PC-9 (cell line): Measurements from ENCODE around the gene ABL1. TPM values are rescaled to one million over a fixed set of nuclear protein-coding genes. Genes with fewer than 3 reads are reported as not detected.

Experiments used
- BruUV-seq: library from RNA; stranded (reverse); fragments of 400-500 nt; replicated peaks from 2 replicates; lab custom pipeline; 2021; lab: Mats Ljungman, UMichigan
- CTCF ChIA-PET: fragments of 300-600 bp; sonication (Branson Sonifier 250); formaldehyde crosslinking; loops from one replicate; lab custom pipeline; 2022; ENCODE audit warnings: antibody characterized with exemption; lab: Charles Lee
- POLR2A ChIA-PET: fragments of 300-600 bp; sonication (Branson Sonifier 250); formaldehyde crosslinking; loops from one replicate; lab custom pipeline; 2022; ENCODE audit warnings: antibody characterized with exemption; ENCODE audit not compliant: unreplicated experiment; lab: Charles Lee
- DNase-seq, 2 experiments: peaks; one replicate each; pipeline versions ENCODE4 v3.0.0 to v3.0.0-alpha.2; 2015 to 2022; ENCODE audit warnings: mixed read lengths in 1 of 2
- H2AFZ ChIP-seq: fragments of 200-600 bp; sonication (generic); 2 replicates; pipeline ENCODE4 v1.8.1; 2017; ENCODE audit warnings: antibody characterized with exemption
- H3F3A ChIP-seq: fragments of 200-600 bp; sonication (generic); 2 replicates; pipeline ENCODE4 v1.8.1; 2017; ENCODE audit warnings: antibody characterized with exemption, mild to moderate bottlenecking, low read depth; ENCODE audit not compliant: insufficient read depth
- H3K27ac ChIP-seq: fragments of 200-600 bp; sonication (generic); 2 replicates; pipeline ENCODE4 v1.6.1; 2016; ENCODE audit warnings: mixed run types
- H3K27me3 ChIP-seq: fragments of 200-600 bp; sonication (generic); 2 replicates; pipeline ENCODE4 v1.6.1; 2016; ENCODE audit warnings: low read depth, mixed run types; ENCODE audit not compliant: insufficient read depth
- H3K36me3 ChIP-seq: fragments of 200-600 bp; sonication (generic); 2 replicates; pipeline ENCODE4 v1.6.1; 2016; ENCODE audit warnings: low read depth, mixed run types
- H3K4me1 ChIP-seq: fragments of 200-600 bp; sonication (generic); replicated peaks from 2 replicates; pipeline ENCODE4 v1.6.1; 2016; ENCODE audit warnings: mixed run types; ENCODE audit not compliant: insufficient read depth
- H3K4me2 ChIP-seq: fragments of 200-600 bp; sonication (generic); 2 replicates; pipeline ENCODE4 v1.6.1; 2017; ENCODE audit warnings: mixed run types
- H3K4me3 ChIP-seq: fragments of 200-600 bp; sonication (generic); 2 replicates; pipeline ENCODE4 v1.6.1; 2016; ENCODE audit warnings: mixed run types
- H3K79me2 ChIP-seq: fragments of 200-600 bp; sonication (generic); 2 replicates; pipeline ENCODE4 v1.6.1; 2017; ENCODE audit warnings: low read depth, mixed run types
- H3K9me2 ChIP-seq: fragments of 200-600 bp; sonication (generic); 2 replicates; pipeline ENCODE4 v1.8.1; 2017; ENCODE audit warnings: mild to moderate bottlenecking; ENCODE audit not compliant: insufficient read depth
- H3K9me3 ChIP-seq: fragments of 200-600 bp; sonication (generic); 2 replicates; pipeline ENCODE4 v1.8.1; 2016; ENCODE audit warnings: low read depth; ENCODE audit not compliant: insufficient read depth
- H4K20me1 ChIP-seq: fragments of 200-600 bp; sonication (generic); 2 replicates; pipeline ENCODE4 v1.8.1; 2017; ENCODE audit not compliant: insufficient read depth
- CTCF ChIP-seq: fragments of 200-600 bp; sonication (generic); conservative IDR thresholded peaks from 2 replicates; pipeline ENCODE4 v1.6.1; 2017; ENCODE audit warnings: mixed run types, antibody characterized with exemption, mild to moderate bottlenecking, moderate library complexity
- EZH2 ChIP-seq: fragments of 200-600 bp; sonication (generic); IDR thresholded peaks from 2 replicates; pipeline ENCODE4 v1.8.0; 2017; ENCODE audit warnings: antibody characterized with exemption, low read depth
- intact Hi-C: fragments of 100-400 bp; cut with micrococcal nuclease; formaldehyde crosslinking; loops from one replicate; pipeline ENCODE4 v1.10.0; 2022; ENCODE audit not compliant: unreplicated experiment
- total RNA-seq: library from RNA; stranded (reverse); gene quantifications from 2 replicates; pipeline ENCODE4 v1.2.3, GENCODE V29; 2021

ABL1 gene
- total RNA-seq, 1 experiment from 2014 or later = 54.8 TPM

GRCh38 chr9:130932255-130933079 is 97.4 kb downstream of the ABL1 start:
- CTCF ChIA-PET = interaction anchor here (0.6 kb wide), 2 partner anchors 9 to 113 kb away, joined by 3 to 5 read pairs; no protein-coding TSS in a partner anchor
- H3K4me3 ChIP-seq = peak overlapping the region; percentile 48; the same call in 1 of the 2 replicates
- no peak overlapping the region for H2AFZ ChIP-seq

GRCh38 chr9:130933114-130934046 is 98.3 kb downstream of the ABL1 start:
- H3K4me1 ChIP-seq = peaks cover 42% of the 10 kb centered on the region
- intact Hi-C loops = no loop called here
- no peaks in the 10 kb centered on the region for H3K9me3 ChIP-seq
- H3K4me3 ChIP-seq = peak overlapping the region; percentile 48; the same call in 1 of the 2 replicates
- peak; percentile 55 to 59 for DNase-seq
- POLR2A ChIA-PET = no interaction called here
- no peaks in the 10 kb centered on the region for H3K79me2 ChIP-seq
- no peak overlapping the region for H3K27ac ChIP-seq
- H3K27me3 ChIP-seq = peaks cover 7% of the 10 kb centered on the region; the same call in 1 of the 2 replicates
- H4K20me1 ChIP-seq = no peaks in the 10 kb centered on the region
- no peaks in the 10 kb centered on the region for H3K36me3 ChIP-seq
- H3K4me2 ChIP-seq = peak overlapping the region; percentile 82
- H3K9me2 ChIP-seq = no peaks in the 10 kb centered on the region
- H3F3A ChIP-seq = peaks cover 44% of the 10 kb centered on the region; the same call in 1 of the 2 replicates
- TF ChIP-seq EZH2 (no peak), CTCF (0 out of 2 replicates have a peak, but pooled peaks have one; percentile 11)
- H2AFZ ChIP-seq = no peak overlapping the region
- CTCF ChIA-PET = interaction anchor here (0.6 to 0.9 kb wide), 3 partner anchors 8 to 234 kb away, joined by 3 to 5 read pairs (median 3); no protein-coding TSS in a partner anchor
- no TSS peak for BruUV-seq

More at GRCh38 chr9:130932255-130933079, 97.4 kb downstream of the ABL1 start:
- H3K4me1 ChIP-seq = peaks cover 52% of the 10 kb centered on the region
- H4K20me1 ChIP-seq = no peaks in the 10 kb centered on the region
- H3K36me3 ChIP-seq = no peaks in the 10 kb centered on the region
- POLR2A ChIA-PET = interaction anchor here (0.7 kb wide), 1 partner anchor 125 kb away, joined by 3 read pairs; no protein-coding TSS in a partner anchor
- peak; percentile 42 to 48 for DNase-seq
- H3K9me3 ChIP-seq = no peaks in the 10 kb centered on the region
- TF ChIP-seq CTCF = peak; percentile 40; the same call in 1 of the 2 replicates
- TF ChIP-seq EZH2 = no peak
- no TSS peak for BruUV-seq
- H3K79me2 ChIP-seq = no peaks in the 10 kb centered on the region
- H3K27ac ChIP-seq = no peak overlapping the region
- H3F3A ChIP-seq = peaks cover 52% of the 10 kb centered on the region
- no peaks in the 10 kb centered on the region for H3K9me2 ChIP-seq
- peak overlapping the region; percentile 82 for H3K4me2 ChIP-seq
- H3K27me3 ChIP-seq = no peaks in the 10 kb centered on the region
- intact Hi-C loops = no loop called here

GRCh38 chr9:130934246-130934645 is 99.2 kb downstream of the ABL1 start:
- no peak overlapping the region for H3K4me2 ChIP-seq
- peaks cover 7% of the 10 kb centered on the region; the same call in 1 of the 2 replicates for H3K27me3 ChIP-seq
- H3K9me3 ChIP-seq = no peaks in the 10 kb centered on the region
- no peaks in the 10 kb centered on the region for H3K9me2 ChIP-seq
- intact Hi-C loops = no loop called here
- H3K27ac ChIP-seq = no peak overlapping the region
- peaks cover 43% of the 10 kb centered on the region; the same call in 1 of the 2 replicates for H3F3A ChIP-seq
- TF ChIP-seq EZH2 (no peak), CTCF (no peak)
- no peaks in the 10 kb centered on the region for H4K20me1 ChIP-seq
- ChIA-PET POLR2A (no interaction called here), CTCF (interaction anchor here (0.9 kb wide), 1 partner anchor 235 kb away, joined by 3 read pairs; no protein-coding TSS in a partner anchor)
- DNase-seq = no peak
- H3K36me3 ChIP-seq = no peaks in the 10 kb centered on the region
- peaks cover 34% of the 10 kb centered on the region for H3K4me1 ChIP-seq
- no peak overlapping the region for H2AFZ ChIP-seq
- BruUV-seq = no TSS peak
- H3K4me3 ChIP-seq = no peak overlapping the region
- no peaks in the 10 kb centered on the region for H3K79me2 ChIP-seq
